Measurements from ENCODE around the gene MAP4K1.

Gene MAP4K1

DNA sequence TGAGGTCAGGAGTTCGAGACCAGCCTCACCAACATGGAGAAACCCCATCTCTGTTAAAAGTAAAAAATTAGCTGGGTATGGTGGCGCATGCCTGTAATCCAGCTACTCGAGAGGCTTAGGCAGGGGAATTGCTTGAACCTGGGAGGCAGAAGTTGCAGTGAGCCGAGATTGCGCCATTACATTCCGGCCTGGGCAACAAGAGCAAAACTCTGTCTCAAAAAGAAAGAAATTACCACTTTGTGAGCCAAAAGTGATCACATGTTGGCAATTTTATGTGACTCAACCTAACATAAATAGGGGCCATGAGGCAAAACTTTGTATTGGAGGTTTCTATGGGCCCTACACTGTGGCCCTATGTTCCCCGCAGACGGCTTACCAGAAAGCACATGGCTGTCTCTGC lies 72.2 kb downstream of the MAP4K1 start:
- ATAC-seq, result no peak
- TF ChIP-seq ESRRG (CRISPR knock-in tag; IDR thresholded peaks at IDR 0.05), result no peak

- no peak for ATAC-seq
- no peak for TF ChIP-seq ZNF8 (CRISPR knock-in tag; IDR thresholded peaks at IDR 0.05)
- TF ChIP-seq ESRRG (CRISPR knock-in tag; IDR thresholded peaks at IDR 0.05), result no peak
- TF ChIP-seq RARB (CRISPR knock-in tag; IDR thresholded peaks at IDR 0.05), result no peak
- TF ChIP-seq TOX (CRISPR knock-in tag; IDR thresholded peaks at IDR 0.05; ENCODE audit: borderline replicate concordance), result no peak
These were observed 73.0 kb downstream of the MAP4K1 start for GRCh38 chr19:38544569-38545315.

DNA sequence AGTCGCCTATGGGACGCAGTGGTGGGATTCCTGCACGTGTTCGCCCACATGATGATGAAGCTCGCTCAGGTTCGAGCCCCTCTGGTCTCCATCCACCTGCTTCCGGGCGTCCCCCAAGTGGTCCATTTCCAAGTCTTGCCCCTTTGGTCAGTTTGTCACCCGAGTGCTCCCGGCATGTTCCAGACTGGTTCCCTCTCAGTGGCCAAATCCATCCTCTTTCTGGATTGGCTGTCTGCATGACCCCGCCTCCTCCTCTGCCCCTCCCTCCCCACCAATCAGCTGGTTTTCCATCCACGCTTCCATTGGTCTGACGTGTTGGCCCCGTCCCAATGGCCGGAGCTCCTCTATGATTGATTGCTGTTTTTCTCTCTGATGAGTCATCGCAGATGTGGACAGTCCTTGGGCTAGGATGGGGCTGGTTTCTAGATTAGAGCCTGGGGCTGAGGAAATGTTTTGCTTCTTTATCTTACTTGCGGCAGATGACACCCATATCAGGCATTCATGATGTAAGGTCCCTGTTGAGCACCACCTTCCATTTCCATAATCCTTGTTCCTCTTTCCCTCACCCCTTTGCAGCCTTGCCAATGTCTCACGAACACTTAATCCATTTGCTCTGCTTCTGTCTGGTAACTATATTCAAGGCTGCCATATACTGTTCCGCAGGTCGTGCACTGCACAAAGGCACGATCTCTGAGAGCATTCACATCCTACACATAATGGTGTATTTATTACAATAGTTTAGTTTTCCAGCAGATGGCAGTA lies 73.8 kb downstream of the MAP4K1 start:
- TF ChIP-seq ZFP30 (CRISPR knock-in tag; IDR thresholded peaks at IDR 0.05), result no peak
- no peak for TF ChIP-seq BACH2 (CRISPR knock-in tag; IDR thresholded peaks at IDR 0.05; ENCODE audit: borderline replicate concordance)
- TF ChIP-seq ESRRG (CRISPR knock-in tag; IDR thresholded peaks at IDR 0.05), result no peak
- TF ChIP-seq, protein P1, sequence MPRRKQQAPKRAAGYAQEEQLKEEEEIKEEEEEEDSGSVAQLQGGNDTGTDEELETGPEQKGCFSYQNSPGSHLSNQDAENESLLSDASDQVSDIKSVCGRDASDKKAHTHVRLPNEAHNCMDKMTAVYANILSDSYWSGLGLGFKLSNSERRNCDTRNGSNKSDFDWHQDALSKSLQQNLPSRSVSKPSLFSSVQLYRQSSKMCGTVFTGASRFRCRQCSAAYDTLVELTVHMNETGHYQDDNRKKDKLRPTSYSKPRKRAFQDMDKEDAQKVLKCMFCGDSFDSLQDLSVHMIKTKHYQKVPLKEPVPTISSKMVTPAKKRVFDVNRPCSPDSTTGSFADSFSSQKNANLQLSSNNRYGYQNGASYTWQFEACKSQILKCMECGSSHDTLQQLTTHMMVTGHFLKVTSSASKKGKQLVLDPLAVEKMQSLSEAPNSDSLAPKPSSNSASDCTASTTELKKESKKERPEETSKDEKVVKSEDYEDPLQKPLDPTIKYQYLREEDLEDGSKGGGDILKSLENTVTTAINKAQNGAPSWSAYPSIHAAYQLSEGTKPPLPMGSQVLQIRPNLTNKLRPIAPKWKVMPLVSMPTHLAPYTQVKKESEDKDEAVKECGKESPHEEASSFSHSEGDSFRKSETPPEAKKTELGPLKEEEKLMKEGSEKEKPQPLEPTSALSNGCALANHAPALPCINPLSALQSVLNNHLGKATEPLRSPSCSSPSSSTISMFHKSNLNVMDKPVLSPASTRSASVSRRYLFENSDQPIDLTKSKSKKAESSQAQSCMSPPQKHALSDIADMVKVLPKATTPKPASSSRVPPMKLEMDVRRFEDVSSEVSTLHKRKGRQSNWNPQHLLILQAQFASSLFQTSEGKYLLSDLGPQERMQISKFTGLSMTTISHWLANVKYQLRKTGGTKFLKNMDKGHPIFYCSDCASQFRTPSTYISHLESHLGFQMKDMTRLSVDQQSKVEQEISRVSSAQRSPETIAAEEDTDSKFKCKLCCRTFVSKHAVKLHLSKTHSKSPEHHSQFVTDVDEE (CRISPR knock-in tag; IDR thresholded peaks at IDR 0.05), result peak; percentile 68; the same call in 1 of the 2 replicates
- TF ChIP-seq TCF4 (CRISPR knock-in tag; IDR thresholded peaks at IDR 0.05; ENCODE audit: borderline replicate concordance), result peak; percentile 80; the same call in 1 of the 2 replicates
- peak; percentile 75; the same call in 1 of the 2 replicates for TF ChIP-seq GLIS3 (CRISPR knock-in tag; IDR thresholded peaks at IDR 0.05)
- TF ChIP-seq ZNF565 (CRISPR knock-in tag; conservative IDR thresholded peaks at IDR 0.05; ENCODE audit: low read depth), result no peak
- TF ChIP-seq ZNF8 (CRISPR knock-in tag; IDR thresholded peaks at IDR 0.05), result peak; percentile 60; the same call in 1 of the 2 replicates
- TF ChIP-seq POU6F1 (CRISPR knock-in tag; IDR thresholded peaks at IDR 0.05; ENCODE audit: borderline replicate concordance, low read depth), result no peak
- TF ChIP-seq, protein P2, sequence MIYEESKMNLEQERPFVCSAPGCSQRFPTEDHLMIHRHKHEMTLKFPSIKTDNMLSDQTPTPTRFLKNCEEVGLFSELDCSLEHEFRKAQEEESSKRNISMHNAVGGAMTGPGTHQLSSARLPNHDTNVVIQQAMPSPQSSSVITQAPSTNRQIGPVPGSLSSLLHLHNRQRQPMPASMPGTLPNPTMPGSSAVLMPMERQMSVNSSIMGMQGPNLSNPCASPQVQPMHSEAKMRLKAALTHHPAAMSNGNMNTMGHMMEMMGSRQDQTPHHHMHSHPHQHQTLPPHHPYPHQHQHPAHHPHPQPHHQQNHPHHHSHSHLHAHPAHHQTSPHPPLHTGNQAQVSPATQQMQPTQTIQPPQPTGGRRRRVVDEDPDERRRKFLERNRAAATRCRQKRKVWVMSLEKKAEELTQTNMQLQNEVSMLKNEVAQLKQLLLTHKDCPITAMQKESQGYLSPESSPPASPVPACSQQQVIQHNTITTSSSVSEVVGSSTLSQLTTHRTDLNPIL (CRISPR knock-in tag; IDR thresholded peaks at IDR 0.05; ENCODE audit: low read depth), result peak; percentile 62; the same call in 1 of the 2 replicates
- peak; percentile 58; the same call in 1 of the 2 replicates for TF ChIP-seq CSRNP3 (CRISPR knock-in tag; IDR thresholded peaks at IDR 0.05)
- 0 out of 2 replicates have a peak, but pooled peaks have one; percentile 67 for TF ChIP-seq ZNF70 (CRISPR knock-in tag; IDR thresholded peaks at IDR 0.05)
- TF ChIP-seq TOX (CRISPR knock-in tag; IDR thresholded peaks at IDR 0.05; ENCODE audit: borderline replicate concordance), result no peak
- TF ChIP-seq, protein P3, sequence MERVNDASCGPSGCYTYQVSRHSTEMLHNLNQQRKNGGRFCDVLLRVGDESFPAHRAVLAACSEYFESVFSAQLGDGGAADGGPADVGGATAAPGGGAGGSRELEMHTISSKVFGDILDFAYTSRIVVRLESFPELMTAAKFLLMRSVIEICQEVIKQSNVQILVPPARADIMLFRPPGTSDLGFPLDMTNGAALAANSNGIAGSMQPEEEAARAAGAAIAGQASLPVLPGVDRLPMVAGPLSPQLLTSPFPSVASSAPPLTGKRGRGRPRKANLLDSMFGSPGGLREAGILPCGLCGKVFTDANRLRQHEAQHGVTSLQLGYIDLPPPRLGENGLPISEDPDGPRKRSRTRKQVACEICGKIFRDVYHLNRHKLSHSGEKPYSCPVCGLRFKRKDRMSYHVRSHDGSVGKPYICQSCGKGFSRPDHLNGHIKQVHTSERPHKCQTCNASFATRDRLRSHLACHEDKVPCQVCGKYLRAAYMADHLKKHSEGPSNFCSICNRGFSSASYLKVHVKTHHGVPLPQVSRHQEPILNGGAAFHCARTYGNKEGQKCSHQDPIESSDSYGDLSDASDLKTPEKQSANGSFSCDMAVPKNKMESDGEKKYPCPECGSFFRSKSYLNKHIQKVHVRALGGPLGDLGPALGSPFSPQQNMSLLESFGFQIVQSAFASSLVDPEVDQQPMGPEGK (CRISPR knock-in tag; IDR thresholded peaks at IDR 0.05; ENCODE audit: borderline replicate concordance), result 0 out of 2 replicates have a peak, but pooled peaks have one; percentile 27
- ATAC-seq, result peak; percentile 94
